ENCODE results near the gene ARHGEF37.

Gene ARHGEF37

DNA sequence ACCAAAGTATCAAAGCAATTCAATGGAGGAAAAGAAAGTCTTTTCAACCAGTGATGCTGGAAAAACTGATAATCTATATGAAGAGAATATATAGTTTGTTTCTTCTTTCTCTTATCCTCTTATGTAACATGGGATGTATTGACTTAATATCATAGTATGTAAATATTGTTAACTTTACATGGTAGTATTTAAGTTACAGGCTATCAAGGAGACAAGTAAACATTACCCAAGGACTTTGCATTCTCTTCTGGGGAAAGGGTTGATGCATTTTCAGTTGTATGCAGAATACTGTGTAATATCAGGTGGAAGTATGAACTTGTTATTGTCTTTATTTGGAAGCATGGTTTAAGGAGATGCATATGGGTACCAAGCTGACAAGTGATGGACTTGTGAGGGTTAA is 9.1 kb upstream of the ARHGEF37 start:
- TF ChIP-seq, protein P1, sequence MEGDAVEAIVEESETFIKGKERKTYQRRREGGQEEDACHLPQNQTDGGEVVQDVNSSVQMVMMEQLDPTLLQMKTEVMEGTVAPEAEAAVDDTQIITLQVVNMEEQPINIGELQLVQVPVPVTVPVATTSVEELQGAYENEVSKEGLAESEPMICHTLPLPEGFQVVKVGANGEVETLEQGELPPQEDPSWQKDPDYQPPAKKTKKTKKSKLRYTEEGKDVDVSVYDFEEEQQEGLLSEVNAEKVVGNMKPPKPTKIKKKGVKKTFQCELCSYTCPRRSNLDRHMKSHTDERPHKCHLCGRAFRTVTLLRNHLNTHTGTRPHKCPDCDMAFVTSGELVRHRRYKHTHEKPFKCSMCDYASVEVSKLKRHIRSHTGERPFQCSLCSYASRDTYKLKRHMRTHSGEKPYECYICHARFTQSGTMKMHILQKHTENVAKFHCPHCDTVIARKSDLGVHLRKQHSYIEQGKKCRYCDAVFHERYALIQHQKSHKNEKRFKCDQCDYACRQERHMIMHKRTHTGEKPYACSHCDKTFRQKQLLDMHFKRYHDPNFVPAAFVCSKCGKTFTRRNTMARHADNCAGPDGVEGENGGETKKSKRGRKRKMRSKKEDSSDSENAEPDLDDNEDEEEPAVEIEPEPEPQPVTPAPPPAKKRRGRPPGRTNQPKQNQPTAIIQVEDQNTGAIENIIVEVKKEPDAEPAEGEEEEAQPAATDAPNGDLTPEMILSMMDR (IDR thresholded peaks at IDR 0.05; ENCODE audit: low read depth, low read length): no peak
- no peak for DNase-seq (ENCODE audit: extremely low read depth, low read depth)

DNA sequence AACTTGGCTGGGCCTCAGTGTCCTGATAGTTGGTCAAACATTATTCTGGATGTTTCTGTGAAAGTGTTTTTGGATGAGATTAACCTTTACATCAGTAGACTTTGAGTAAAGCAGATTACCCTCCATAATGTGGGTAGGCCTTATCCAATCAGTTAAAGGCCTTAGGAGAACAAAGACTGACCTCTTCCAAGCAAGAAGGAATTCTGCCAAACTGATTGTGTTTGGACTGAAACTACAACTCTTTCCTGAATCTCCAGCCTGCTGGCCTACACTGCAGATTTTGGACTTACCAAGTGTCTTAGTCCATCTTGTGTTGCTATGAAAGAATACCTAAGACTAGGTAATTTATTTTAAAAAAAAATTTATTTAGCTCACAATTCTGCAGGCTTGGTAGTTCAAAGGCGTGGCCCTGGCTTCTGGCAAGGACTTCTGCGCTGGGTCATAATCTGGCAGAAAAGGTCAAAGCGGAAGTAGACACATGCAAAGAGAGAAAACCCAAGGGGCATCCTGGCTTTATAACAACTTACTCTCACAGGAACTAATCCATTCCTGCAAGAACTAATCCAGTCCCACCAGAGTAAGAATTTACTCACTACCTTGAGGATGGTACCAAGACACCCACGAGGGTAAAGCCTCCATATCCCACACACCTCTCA is 8.6 kb upstream of the ARHGEF37 start:
- TF ChIP-seq, protein P1 (IDR thresholded peaks at IDR 0.05; ENCODE audit: low read depth, low read length): no peak

DNA sequence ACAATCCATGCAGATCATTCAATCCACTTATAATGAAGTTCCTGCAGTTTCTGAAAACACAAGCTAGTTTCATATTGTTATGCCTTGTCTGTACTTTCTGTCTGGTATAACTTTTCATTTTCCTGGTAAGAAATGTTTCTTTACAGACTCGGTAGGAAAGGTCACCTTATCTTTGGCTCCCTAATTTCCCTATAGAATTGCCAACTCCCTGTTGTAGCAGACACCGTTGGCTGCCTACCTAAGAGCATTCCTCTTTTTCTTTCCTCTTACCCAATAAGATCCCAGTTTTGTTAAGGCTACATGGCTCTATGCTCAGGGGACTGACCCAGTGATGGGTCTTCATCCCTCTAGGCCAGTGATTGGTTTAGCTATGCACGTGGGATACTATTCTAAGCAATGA is 6.2 kb upstream of the ARHGEF37 start:
- TF ChIP-seq, protein P1 (IDR thresholded peaks at IDR 0.05; ENCODE audit: low read depth, low read length): no peak
- DNase-seq (ENCODE audit: extremely low read depth, low read depth): no peak

More for the DNA sequence above, 8.6 kb upstream of the ARHGEF37 start:
- no peak for DNase-seq (ENCODE audit: extremely low read depth, low read depth)

DNA sequence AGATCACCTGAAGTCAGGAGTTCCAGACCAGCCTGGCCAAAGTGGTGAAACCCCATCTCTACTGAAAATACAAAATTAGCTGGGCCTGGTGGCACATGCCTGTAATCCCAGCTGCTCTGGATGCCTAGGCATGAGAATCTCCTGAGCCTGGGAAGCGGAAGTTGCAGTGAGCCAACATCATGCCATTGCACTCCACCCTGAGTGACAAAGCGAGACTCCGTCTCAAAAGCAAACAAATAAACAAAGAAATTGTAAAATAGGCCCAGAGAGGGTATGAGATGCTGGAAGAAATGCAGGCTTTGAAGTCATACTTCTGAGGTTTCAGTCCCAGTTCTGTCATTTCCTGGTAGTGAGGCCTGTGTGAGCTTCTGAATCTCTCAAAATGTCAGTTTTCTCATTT is 5.3 kb upstream of the ARHGEF37 start:
- no peak for DNase-seq (ENCODE audit: extremely low read depth, low read depth)
- TF ChIP-seq, protein P1 (IDR thresholded peaks at IDR 0.05; ENCODE audit: low read depth, low read length): no peak

DNA sequence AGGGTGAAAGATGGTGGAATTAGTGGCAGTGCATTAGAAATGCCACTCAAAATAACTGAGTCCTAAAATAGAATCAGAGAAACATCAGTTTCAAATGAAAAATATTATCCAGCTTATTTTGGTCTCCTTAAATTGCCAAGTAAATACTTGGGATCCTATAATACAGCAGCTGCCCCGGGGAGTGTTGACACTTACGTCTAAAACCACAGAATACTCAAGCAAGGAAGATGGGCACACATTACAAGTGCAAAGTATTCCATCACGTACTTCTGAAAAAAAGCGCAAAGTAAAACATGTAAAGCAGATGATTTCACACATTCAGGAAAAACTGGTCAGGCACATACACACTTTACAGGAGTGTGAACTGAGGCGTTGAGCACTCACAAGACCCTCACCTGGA is 2.4 kb upstream of the ARHGEF37 start:
- DNase-seq (ENCODE audit: extremely low read depth, low read depth): no peak
- TF ChIP-seq, protein P1 (IDR thresholded peaks at IDR 0.05; ENCODE audit: low read depth, low read length): no peak

DNA sequence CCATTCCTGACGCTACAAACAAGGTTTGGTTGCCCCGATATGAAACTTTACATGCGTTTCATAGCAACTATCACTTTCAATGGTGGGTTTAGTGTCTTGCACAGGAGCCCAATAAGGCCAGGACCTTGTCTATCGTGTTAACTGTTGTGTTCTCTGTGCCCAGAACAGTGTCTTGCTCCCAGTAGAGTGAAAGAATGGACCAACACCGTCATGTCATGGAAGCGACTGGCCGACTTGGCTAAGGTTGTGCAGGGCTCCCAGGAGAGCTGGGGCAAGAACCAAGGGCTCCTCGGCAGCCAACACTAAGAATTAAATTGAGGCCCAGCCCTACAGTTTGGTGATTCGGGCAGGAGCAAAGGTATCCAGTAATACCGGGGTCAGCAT is 498 bp upstream of the ARHGEF37 start:
- TF ChIP-seq, protein P1 (IDR thresholded peaks at IDR 0.05; ENCODE audit: low read depth, low read length): no peak
- no peak for DNase-seq (ENCODE audit: extremely low read depth, low read depth)

DNA sequence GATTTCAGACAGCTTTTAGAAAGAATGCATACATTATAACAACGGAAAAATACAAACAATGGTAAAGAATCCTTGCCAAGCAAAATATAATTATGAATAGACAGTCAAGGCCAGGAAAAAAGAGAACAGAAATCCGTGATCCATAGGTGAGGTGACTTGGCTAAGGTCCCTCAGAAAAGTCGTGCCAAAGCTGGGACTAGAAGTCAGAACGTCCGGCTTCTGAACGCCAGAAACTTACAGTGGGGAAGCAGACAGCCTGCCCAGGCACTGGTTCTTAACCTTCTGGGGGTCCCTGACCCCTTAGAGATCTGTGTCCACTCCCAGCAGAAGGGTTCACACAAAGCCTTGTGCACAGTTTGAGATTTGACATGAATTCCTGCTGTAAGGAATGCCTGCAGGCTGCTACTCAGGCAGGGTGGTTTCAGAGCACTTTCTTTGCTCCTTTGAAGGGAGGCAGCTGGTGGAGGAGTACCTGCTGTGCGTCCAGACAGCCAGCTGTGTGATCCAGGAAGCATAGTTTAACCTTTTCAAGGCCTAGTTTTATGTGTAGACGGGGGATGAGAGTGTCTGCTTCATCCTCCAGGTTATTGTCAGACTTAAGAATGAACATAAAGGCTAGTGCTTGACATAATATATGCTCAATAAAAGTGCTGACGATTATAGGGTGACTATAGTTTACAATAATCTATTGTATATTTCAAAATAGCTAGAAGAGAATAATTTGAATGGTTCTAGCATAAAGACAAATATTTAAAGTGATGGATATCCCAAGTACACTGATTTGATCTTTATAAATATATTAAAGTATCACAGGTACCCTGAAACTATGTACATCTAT is 852 bp downstream of the ARHGEF37 start:
- TF ChIP-seq, protein P1 (IDR thresholded peaks at IDR 0.05; ENCODE audit: low read depth, low read length): no peak
- no peak for DNase-seq (ENCODE audit: extremely low read depth, low read depth)
